ENCODE measurements around the gene CD247. TPM values are rescaled to one million over a fixed set of nuclear protein-coding genes. Genes with fewer than 3 reads are reported as not detected.

CD247 gene
- total RNA-seq, 1 donor: not detected

DNA sequence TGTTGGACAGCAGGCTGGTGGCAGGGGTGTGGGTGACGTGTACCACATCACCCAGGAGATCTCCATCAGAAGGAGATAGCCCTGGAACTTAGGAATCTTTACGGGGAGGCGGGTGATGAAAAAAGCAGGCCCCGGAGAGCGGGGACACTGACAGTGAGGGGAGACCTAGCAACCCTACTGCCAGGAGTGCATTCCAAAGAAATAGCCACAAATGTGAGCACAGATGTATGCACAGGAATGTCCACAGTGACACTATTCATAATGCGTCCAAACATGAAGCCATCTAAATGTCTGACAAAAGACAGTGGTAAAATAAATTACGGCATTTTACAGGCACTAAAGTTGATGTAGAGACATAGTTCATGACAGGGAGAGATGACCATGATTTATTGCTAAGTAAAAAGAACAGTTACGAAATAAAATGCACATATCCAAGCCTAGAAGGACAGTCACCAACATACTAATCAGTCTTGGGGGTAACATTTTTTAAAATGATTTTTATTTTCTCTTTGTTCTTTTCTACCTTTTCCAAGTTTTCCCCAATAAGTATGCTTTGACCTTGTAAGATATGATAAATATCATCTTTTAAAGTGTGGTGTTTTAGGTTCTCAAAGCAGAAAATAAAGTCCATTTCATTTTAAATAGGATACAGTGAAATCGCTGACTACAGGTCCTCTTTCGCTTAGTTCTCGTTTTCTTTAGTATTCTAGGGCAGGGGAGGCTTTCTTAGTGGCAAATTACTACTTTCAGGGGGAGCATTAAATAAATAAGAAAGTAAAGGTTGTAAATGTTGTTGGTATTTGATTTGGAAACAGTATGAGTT, 21.3 kb downstream of the CD247 start:
- no peak overlapping the region for H2AFZ ChIP-seq (ENCODE audit: low read length)
- H3K27me3 ChIP-seq (ENCODE audit: insufficient read depth, low read length): peaks cover 8% of the 10 kb centered on the region
- no peaks in the 10 kb centered on the region for H3K4me1 ChIP-seq (ENCODE audit: insufficient read depth, low read length)
- H3K27ac ChIP-seq (ENCODE audit: low read depth, low read length): no peak overlapping the region
- H3K9me3 ChIP-seq (ENCODE audit: low read depth, low read length): no peaks in the 10 kb centered on the region
- no peak for DNase-seq (ENCODE audit: insufficient read length, low spot score, missing footprints)
- no peak overlapping the region for H3K4me2 ChIP-seq (ENCODE audit: insufficient read depth, low read length)
- no peaks in the 10 kb centered on the region for H4K20me1 ChIP-seq (ENCODE audit: insufficient read depth, low read length)
- TF ChIP-seq, protein P1, sequence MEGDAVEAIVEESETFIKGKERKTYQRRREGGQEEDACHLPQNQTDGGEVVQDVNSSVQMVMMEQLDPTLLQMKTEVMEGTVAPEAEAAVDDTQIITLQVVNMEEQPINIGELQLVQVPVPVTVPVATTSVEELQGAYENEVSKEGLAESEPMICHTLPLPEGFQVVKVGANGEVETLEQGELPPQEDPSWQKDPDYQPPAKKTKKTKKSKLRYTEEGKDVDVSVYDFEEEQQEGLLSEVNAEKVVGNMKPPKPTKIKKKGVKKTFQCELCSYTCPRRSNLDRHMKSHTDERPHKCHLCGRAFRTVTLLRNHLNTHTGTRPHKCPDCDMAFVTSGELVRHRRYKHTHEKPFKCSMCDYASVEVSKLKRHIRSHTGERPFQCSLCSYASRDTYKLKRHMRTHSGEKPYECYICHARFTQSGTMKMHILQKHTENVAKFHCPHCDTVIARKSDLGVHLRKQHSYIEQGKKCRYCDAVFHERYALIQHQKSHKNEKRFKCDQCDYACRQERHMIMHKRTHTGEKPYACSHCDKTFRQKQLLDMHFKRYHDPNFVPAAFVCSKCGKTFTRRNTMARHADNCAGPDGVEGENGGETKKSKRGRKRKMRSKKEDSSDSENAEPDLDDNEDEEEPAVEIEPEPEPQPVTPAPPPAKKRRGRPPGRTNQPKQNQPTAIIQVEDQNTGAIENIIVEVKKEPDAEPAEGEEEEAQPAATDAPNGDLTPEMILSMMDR (IDR thresholded peaks at IDR 0.05; ENCODE audit: extremely low read depth, low read depth, low read length): no peak
- no peak overlapping the region for H3K4me3 ChIP-seq (ENCODE audit: insufficient read depth, low read length)
- no peaks in the 10 kb centered on the region for H3K79me2 ChIP-seq (ENCODE audit: insufficient read depth, low read length)
- H3K36me3 ChIP-seq (ENCODE audit: insufficient read depth, low read length): no peaks in the 10 kb centered on the region

DNA sequence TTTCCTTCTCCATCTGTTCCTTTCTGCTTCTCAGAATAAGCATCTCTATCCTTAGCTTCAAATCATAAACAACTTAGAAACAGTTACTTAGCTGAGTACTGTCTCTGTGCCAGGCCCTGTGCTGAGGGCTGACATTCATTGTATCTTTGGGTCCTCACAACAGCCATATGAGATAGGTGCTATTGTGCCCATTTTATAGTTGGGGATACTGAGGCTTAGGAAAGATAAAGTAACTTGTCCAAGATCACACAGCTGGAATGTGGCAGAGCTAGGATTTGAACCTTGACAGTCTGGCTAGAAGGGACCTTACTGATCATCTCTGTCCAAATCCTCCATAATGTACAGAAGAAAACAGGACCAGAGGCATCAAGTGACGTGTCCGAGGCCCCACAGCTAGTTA, 25.0 kb downstream of the CD247 start:
- H3K4me2 ChIP-seq (ENCODE audit: insufficient read depth, low read length): no peak overlapping the region
- DNase-seq (ENCODE audit: insufficient read length, low spot score, missing footprints): no peak
- no peaks in the 10 kb centered on the region for H3K79me2 ChIP-seq (ENCODE audit: insufficient read depth, low read length)
- no peak overlapping the region for H3K27ac ChIP-seq (ENCODE audit: low read depth, low read length)
- no peaks in the 10 kb centered on the region for H3K36me3 ChIP-seq (ENCODE audit: insufficient read depth, low read length)
- H2AFZ ChIP-seq (ENCODE audit: low read length): no peak overlapping the region
- no peaks in the 10 kb centered on the region for H3K9me3 ChIP-seq (ENCODE audit: low read depth, low read length)
- H3K27me3 ChIP-seq (ENCODE audit: insufficient read depth, low read length): peaks cover 6% of the 10 kb centered on the region
- no peaks in the 10 kb centered on the region for H4K20me1 ChIP-seq (ENCODE audit: insufficient read depth, low read length)
- TF ChIP-seq, protein P1 (IDR thresholded peaks at IDR 0.05; ENCODE audit: extremely low read depth, low read depth, low read length): no peak
- H3K4me3 ChIP-seq (ENCODE audit: insufficient read depth, low read length): no peak overlapping the region
- H3K4me1 ChIP-seq (ENCODE audit: insufficient read depth, low read length): no peaks in the 10 kb centered on the region

DNA sequence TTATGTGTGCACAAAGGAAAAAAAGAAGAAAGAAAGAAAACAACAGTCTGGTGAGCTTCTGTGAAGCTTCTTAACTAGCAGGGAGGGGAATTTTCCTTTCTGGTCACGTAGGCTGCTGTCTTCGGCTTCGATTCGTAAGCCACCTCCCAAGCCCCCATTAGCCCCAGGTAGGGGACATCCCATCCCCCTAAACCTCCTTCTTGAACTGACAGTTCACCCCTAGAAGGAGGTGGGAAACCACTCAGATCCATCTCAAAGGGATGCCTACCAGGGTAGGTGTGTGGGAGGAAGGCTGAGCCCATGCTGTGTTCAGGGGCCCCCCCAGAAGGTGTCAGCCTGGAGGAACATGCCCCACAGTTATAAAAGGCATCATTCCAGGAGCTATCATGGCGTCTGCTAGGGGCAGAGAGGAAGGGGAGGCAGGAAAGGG, 25.8 kb downstream of the CD247 start:
- peaks cover 2% of the 10 kb centered on the region for H3K27me3 ChIP-seq (ENCODE audit: insufficient read depth, low read length)
- no peak overlapping the region for H2AFZ ChIP-seq (ENCODE audit: low read length)
- TF ChIP-seq, protein P1 (IDR thresholded peaks at IDR 0.05; ENCODE audit: extremely low read depth, low read depth, low read length): no peak
- H3K4me1 ChIP-seq (ENCODE audit: insufficient read depth, low read length): no peaks in the 10 kb centered on the region
- H3K4me3 ChIP-seq (ENCODE audit: insufficient read depth, low read length): no peak overlapping the region
- no peak for DNase-seq (ENCODE audit: insufficient read length, low spot score, missing footprints)
- no peak overlapping the region for H3K4me2 ChIP-seq (ENCODE audit: insufficient read depth, low read length)
- no peaks in the 10 kb centered on the region for H4K20me1 ChIP-seq (ENCODE audit: insufficient read depth, low read length)
- no peaks in the 10 kb centered on the region for H3K9me3 ChIP-seq (ENCODE audit: low read depth, low read length)
- H3K36me3 ChIP-seq (ENCODE audit: insufficient read depth, low read length): no peaks in the 10 kb centered on the region
- no peaks in the 10 kb centered on the region for H3K79me2 ChIP-seq (ENCODE audit: insufficient read depth, low read length)
- H3K27ac ChIP-seq (ENCODE audit: low read depth, low read length): no peak overlapping the region

DNA sequence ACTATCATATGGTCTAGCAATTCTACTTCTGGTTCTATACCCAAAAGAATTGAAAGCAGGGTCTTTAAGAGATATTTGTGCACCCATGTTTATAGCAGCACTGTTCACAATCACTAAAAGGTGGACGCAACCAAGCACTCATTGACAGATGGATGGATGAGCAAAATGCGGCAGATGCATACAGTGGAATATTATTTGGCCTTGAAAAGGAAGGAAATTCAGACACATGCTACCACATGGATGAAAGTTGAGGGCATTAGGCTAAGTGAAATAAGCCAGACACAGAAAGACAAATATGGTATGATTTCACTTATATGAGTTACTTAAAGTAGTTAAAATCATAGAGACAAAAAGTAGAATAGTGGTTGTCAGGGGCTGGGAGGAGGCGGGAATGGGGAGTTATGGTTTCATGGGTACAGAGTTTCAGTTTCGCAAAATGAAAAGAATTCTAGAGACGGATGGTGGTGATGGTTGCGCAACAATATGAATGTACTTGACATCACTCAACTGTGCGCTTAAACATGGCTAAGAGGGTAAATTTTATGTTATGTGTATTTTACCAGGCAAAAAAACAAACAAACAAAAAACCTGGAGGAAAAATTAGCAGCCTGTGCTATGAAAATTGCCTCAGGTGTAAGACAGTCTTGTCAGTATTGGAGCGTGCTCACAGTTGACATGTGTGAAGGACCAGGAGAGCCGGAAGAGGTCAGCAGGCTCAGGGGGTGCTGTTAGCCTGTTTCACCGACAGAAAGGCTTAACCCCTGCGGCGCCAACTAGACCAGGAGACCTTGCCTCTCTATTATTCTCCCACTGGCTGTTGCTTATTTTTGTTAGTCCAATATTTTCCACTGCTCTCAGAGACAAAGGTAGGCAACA, 26.5 kb downstream of the CD247 start:
- H3K27me3 ChIP-seq (ENCODE audit: insufficient read depth, low read length): peaks cover 2% of the 10 kb centered on the region
- no peak overlapping the region for H3K27ac ChIP-seq (ENCODE audit: low read depth, low read length)
- H3K4me3 ChIP-seq (ENCODE audit: insufficient read depth, low read length): no peak overlapping the region
- H3K4me2 ChIP-seq (ENCODE audit: insufficient read depth, low read length): no peak overlapping the region
- H4K20me1 ChIP-seq (ENCODE audit: insufficient read depth, low read length): no peaks in the 10 kb centered on the region
- TF ChIP-seq, protein P1 (IDR thresholded peaks at IDR 0.05; ENCODE audit: extremely low read depth, low read depth, low read length): no peak
- DNase-seq (ENCODE audit: insufficient read length, low spot score, missing footprints): no peak
- no peaks in the 10 kb centered on the region for H3K9me3 ChIP-seq (ENCODE audit: low read depth, low read length)
- no peaks in the 10 kb centered on the region for H3K36me3 ChIP-seq (ENCODE audit: insufficient read depth, low read length)
- H3K79me2 ChIP-seq (ENCODE audit: insufficient read depth, low read length): no peaks in the 10 kb centered on the region
- no peak overlapping the region for H2AFZ ChIP-seq (ENCODE audit: low read length)
- H3K4me1 ChIP-seq (ENCODE audit: insufficient read depth, low read length): no peaks in the 10 kb centered on the region

Data from osteoblast (primary cell).